Lower leg skin (tissue), 4 donors: ENCODE measurements around the gene KIF20B. TPM values are rescaled to one million over a fixed set of nuclear protein-coding genes. Genes with fewer than 3 reads are reported as not detected.
A peak's percentile ranks its signal among the peaks of the same experiment; 100 is the strongest.

Experiments
- DNase-seq, 2 donors: peaks; one replicate each; pipeline ENCODE4 v3.0.0-alpha.2; 2019; ENCODE audit warnings: low spot score in 2 of 2
- H3K4me3 ChIP-seq: fragments of 200-600 bp; sonication (generic); 2 replicates; pipeline ENCODE4 v1.5.1; 2017; ENCODE audit warnings: mild to moderate bottlenecking, low read depth; ENCODE audit not compliant: poor library complexity, severe bottlenecking
- CTCF ChIP-seq, 3 donors: fragments of 450-650 bp; IDR thresholded peaks; one replicate each; pipeline ENCODE4 v1.5.1; 2016; ENCODE audit warnings: antibody characterized with exemption in 3 of 3, mild to moderate bottlenecking in 3 of 3, moderate library complexity in 2 of 3
- POLR2A ChIP-seq, 2 donors: fragments of 450-650 bp; IDR thresholded peaks; one replicate each; pipeline ENCODE4 v1.6.1; 2016 to 2017; ENCODE audit warnings: antibody characterized with exemption in 2 of 2, mild to moderate bottlenecking in 1 of 2, moderate library complexity in 1 of 2
- WGBS, 2 donors: methylation state at CpG; one replicate each; pipeline ENCODE4 v1.1.5; 2018; 5-methylcytosine and 5-hydroxymethylcytosine counted together
- intact Hi-C: fragments of 100-400 bp; cut with DNase I; formaldehyde crosslinking; loops from one replicate; pipeline ENCODE4 v1.15.0; 2023; ENCODE audit warnings: low total_unique reads
- total RNA-seq, 4 donors: library from RNA; depleted of rRNA; stranded (reverse); fragments of >200 nt; gene quantifications; one replicate each; pipeline ENCODE4 v1.1.0, GENCODE V29; 2016

KIF20B gene
- total RNA-seq, 4 donors from 2014 or later, result 3.2 to 6.2 (median 5.7) TPM

GRCh38 chr10:89789188-89789877 lies 87.9 kb downstream of the KIF20B start:
- no peak for TF ChIP-seq POLR2A (IDR thresholded peaks at IDR 0.05)
- TF ChIP-seq CTCF (IDR thresholded peaks at IDR 0.05), result no peak
- intact Hi-C loops, result no loop called here
- no peak overlapping the region for H3K4me3 ChIP-seq
- WGBS, 2 donors, result 79 to 88% methylated on average over 7 of the region's 7 CpGs
- DNase-seq, result no peak

DNA sequence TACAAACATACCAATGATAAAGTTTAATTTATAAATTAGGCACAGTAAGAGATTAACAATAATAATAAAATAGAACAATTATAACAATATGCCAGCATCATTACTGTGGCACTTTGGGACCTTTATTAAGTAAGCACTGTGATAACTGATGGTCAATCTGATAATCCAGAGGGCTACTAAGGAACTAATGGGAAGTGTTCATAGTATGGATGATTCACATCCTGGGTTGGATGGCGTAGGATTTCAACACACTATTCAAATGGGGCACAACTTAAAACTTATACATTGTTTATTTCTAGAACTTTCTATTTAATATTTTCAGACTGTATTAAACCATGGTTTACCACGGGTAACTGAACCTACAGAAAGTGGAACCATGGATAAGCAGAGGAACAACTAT lies 90.8 kb downstream of the KIF20B start:
- WGBS, 2 donors, result 72 to 79% methylated on average over 2 of the region's 2 CpGs
- intact Hi-C loops, result no loop called here
- TF ChIP-seq CTCF (IDR thresholded peaks at IDR 0.05), result no peak
- TF ChIP-seq POLR2A (IDR thresholded peaks at IDR 0.05), result no peak
- DNase-seq, result no peak
- H3K4me3 ChIP-seq, result no peak overlapping the region

DNA sequence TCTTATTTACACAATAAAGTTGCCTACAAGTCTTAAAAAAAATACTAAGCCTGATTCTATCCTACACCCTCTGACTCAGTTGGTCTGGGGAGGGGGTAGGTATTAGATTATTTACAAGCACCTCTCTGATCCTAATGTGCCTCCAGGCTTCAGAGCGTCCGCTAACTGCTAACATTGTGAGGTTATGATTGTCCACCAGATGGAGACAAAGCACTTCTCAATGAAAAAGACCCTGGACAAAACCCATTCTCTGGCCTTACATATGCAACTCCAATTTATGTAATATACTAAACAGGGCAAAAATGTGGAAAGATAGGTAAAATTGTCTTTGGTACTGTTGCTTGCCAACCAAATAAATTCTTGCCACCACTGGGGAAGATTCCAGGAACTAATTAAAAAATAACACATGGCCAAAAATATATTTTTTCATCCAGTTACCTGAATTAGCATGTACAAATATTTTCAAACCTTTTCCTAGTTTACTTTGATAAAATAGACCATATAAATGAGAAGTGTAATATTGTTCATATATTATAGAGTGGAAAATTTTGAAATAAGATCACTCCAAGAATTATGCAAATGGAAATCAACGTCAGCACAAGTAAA lies 92.4 kb downstream of the KIF20B start:
- no peak for TF ChIP-seq POLR2A (IDR thresholded peaks at IDR 0.05)
- no peak for TF ChIP-seq CTCF (IDR thresholded peaks at IDR 0.05)
- 30 to 35% methylated on average over 3 of the region's 3 CpGs for WGBS, 2 donors
- H3K4me3 ChIP-seq, result no peak overlapping the region
- intact Hi-C loops, result no loop called here
- peak in 1 of 2 donors; percentile 17 for DNase-seq

DNA sequence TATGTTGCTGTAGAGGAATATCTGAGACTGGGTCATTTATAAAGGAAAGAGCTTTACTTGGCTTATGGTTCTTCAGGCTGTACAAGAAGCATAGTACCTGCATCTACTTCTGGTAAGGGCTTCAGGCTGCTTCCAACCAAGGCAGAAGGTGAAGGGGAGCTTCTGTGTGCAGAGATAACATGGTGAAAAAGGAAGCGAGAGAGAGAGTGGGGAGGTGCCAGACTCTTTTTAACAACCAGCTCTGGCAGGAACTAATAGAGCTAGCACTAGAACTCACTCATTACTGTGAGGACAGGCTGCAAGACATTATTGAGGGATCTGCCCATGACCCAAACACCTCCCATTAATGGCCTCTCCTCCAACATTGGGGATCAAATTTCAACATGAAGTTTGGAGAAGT lies 94.5 kb downstream of the KIF20B start:
- TF ChIP-seq CTCF (IDR thresholded peaks at IDR 0.05) (no peak), POLR2A (IDR thresholded peaks at IDR 0.05) (no peak)

DNA sequence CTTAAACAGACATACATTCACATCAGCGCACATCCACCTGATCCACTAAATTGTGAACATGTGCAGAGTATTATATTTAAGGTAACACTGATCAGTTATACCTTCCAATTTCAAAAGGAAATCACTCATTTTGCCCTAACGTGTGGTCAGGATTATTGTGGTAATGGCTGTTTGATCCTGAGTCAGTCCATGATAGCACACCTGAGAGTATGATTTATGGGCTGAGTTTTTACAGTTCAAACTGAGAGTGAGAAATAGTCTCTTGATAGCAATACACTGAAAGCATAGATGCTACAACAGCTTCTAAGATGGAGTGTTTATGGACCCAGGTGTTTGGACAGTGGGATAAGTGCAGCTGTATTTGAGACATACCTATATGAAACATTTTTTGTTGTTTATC lies 96.7 kb downstream of the KIF20B start:
- WGBS, 2 donors, result 80% methylated on average over 2 of the region's 2 CpGs
- intact Hi-C loops, result no loop called here
- no peak for DNase-seq
- no peak for TF ChIP-seq CTCF (IDR thresholded peaks at IDR 0.05)
- no peak for TF ChIP-seq POLR2A (IDR thresholded peaks at IDR 0.05)
- no peak overlapping the region for H3K4me3 ChIP-seq

More for the DNA sequence above, 94.5 kb downstream of the KIF20B start:
- DNase-seq, result no peak
- no peak overlapping the region for H3K4me3 ChIP-seq
- intact Hi-C loops, result no loop called here
- WGBS, 2 donors, result 62 to 79% methylated on average over 1 of the region's 1 CpG
